ENCODE results near the gene SHISA6. TPM values are rescaled to one million over a fixed set of nuclear protein-coding genes. Genes with fewer than 3 reads are reported as not detected.
A peak's percentile ranks its signal among the peaks of the same experiment; 100 is the strongest.

SHISA6 gene
- polyA plus RNA-seq, 1 of the 3 experiments (the other 2 are of a cell fraction): not detected

GRCh38 chr17:11388054-11388453 lies 147.0 kb downstream of the SHISA6 start (continued):
- no peak for TF ChIP-seq MXI1 (IDR thresholded peaks at IDR 0.05; ENCODE audit: low read depth, low read length)

GRCh38 chr17:11389583-11389982 lies 148.6 kb downstream of the SHISA6 start:
- Histone ChIP-seq H3F3A (replicated peaks; ENCODE audit: insufficient read depth) (no peaks in the 10 kb centered on the region), H3K4me3 (ENCODE audit: low read depth in 2 of 2, low read length in 1 of 2) (no peak overlapping the region), H3K9me3 (no peaks in the 10 kb centered on the region), H2AFZ (ENCODE audit: low read depth) (no peak overlapping the region), H3K9me2 (no peaks in the 10 kb centered on the region), H3K4me2 (no peak overlapping the region), H3K27ac (ENCODE audit: low read depth in 2 of 2, low read length in 1 of 2) (no peak overlapping the region), H3K4me1 (ENCODE audit: control insufficient read depth in 1 of 2, insufficient read depth in 2 of 2, low read depth in 1 of 2, low read length in 1 of 2) (no peaks in the 10 kb centered on the region), H3K27me3 (ENCODE audit: insufficient read depth) (no peaks in the 10 kb centered on the region), H4K20me1 (ENCODE audit: insufficient read depth) (no peaks in the 10 kb centered on the region), H3K36me3 (replicated peaks in 1 of 2; ENCODE audit: control insufficient read depth in 1 of 2, insufficient read depth in 2 of 2, low read length in 1 of 2) (no peaks in the 10 kb centered on the region), H3K9ac (no peak overlapping the region), H3K79me2 (ENCODE audit: insufficient read depth) (no peaks in the 10 kb centered on the region)
- WGBS (ENCODE audit: low lambda C conversion rate): 17% methylated on average over 2 of the region's 2 CpGs
- TF ChIP-seq CHD2 (IDR thresholded peaks at IDR 0.05; ENCODE audit: low read length, partially characterized antibody) (no peak), FOXM1 (IDR thresholded peaks at IDR 0.05; ENCODE audit: low read depth) (no peak), MXI1 (IDR thresholded peaks at IDR 0.05; ENCODE audit: low read depth, low read length) (no peak), EP300 (IDR thresholded peaks at IDR 0.05; ENCODE audit: borderline replicate concordance in 1 of 2, low read depth in 1 of 2, low read length in 1 of 2) (no peak), USF1 (IDR thresholded peaks at IDR 0.05; ENCODE audit: borderline replicate concordance, low read depth) (no peak)
- DNase-seq: no peak
- POLR2A ChIA-PET: no interaction called here
- CTCF ChIA-PET: interaction anchor here (0.6 to 0.8 kb wide), 2 partner anchors 245 to 495 kb away, joined by 3 read pairs; no protein-coding TSS in a partner anchor

GRCh38 chr17:11391134-11391533 lies 150.1 kb downstream of the SHISA6 start:
- Histone ChIP-seq H3K9ac (no peak overlapping the region), H3K36me3 (replicated peaks in 1 of 2; ENCODE audit: control insufficient read depth in 1 of 2, insufficient read depth in 2 of 2, low read length in 1 of 2) (no peaks in the 10 kb centered on the region), H2AFZ (ENCODE audit: low read depth) (no peak overlapping the region), H3K27ac (ENCODE audit: low read depth in 2 of 2, low read length in 1 of 2) (no peak overlapping the region), H4K20me1 (ENCODE audit: insufficient read depth) (no peaks in the 10 kb centered on the region), H3K4me3 (ENCODE audit: low read depth in 2 of 2, low read length in 1 of 2) (no peak overlapping the region), H3F3A (replicated peaks; ENCODE audit: insufficient read depth) (no peaks in the 10 kb centered on the region), H3K4me1 (ENCODE audit: control insufficient read depth in 1 of 2, insufficient read depth in 2 of 2, low read depth in 1 of 2, low read length in 1 of 2) (no peaks in the 10 kb centered on the region), H3K27me3 (ENCODE audit: insufficient read depth) (no peaks in the 10 kb centered on the region), H3K4me2 (no peak overlapping the region), H3K9me2 (no peaks in the 10 kb centered on the region), H3K79me2 (ENCODE audit: insufficient read depth) (no peaks in the 10 kb centered on the region), H3K9me3 (no peaks in the 10 kb centered on the region)
- POLR2A ChIA-PET: no interaction called here
- TF ChIP-seq JUND (IDR thresholded peaks at IDR 0.05): no peak
- TF ChIP-seq SIN3A (IDR thresholded peaks at IDR 0.05; ENCODE audit: borderline replicate concordance, low read depth, low read length): no peak
- peak; percentile 17; the same call in 1 of the 2 replicates for TF ChIP-seq SMC3 (IDR thresholded peaks at IDR 0.05; ENCODE audit: low read depth, low read length)
- TF ChIP-seq CTCF (IDR thresholded peaks at IDR 0.05): no peak
- TF ChIP-seq USF1 (IDR thresholded peaks at IDR 0.05; ENCODE audit: borderline replicate concordance, low read depth): no peak
- TF ChIP-seq IRF3 (IDR thresholded peaks at IDR 0.05; ENCODE audit: low read depth, low read length): no peak
- TF ChIP-seq FOXJ3 (CRISPR knock-in tag; IDR thresholded peaks at IDR 0.05): no peak
- TF ChIP-seq RFX5 (IDR thresholded peaks at IDR 0.05; ENCODE audit: low read length): no peak
- no peak for TF ChIP-seq TEAD4 (IDR thresholded peaks at IDR 0.05; ENCODE audit: borderline replicate concordance, insufficient read depth)
- no peak for TF ChIP-seq FOSL2 (IDR thresholded peaks at IDR 0.05; ENCODE audit: borderline replicate concordance, low read depth)
- no peak for TF ChIP-seq NRF1 (IDR thresholded peaks at IDR 0.05; ENCODE audit: low read depth, low read length)
- no peak for TF ChIP-seq EP300 (IDR thresholded peaks at IDR 0.05; ENCODE audit: borderline replicate concordance in 1 of 2, low read depth in 1 of 2, low read length in 1 of 2)
- TF ChIP-seq RAD21 (IDR thresholded peaks at IDR 0.05; ENCODE audit: low read length): peak; percentile 58
- peak; percentile 19 for DNase-seq
- CTCF ChIA-PET: interaction anchor here (0.6 to 1.1 kb wide), 9 partner anchors 9 to 591 kb away, joined by 3 to 13 read pairs (median 4); no protein-coding TSS in a partner anchor
- WGBS (ENCODE audit: low lambda C conversion rate): 24% methylated on average over 4 of the region's 4 CpGs

Measured in SK-N-SH (cell line).